ENCODE data around the gene CEP170.

DNA sequence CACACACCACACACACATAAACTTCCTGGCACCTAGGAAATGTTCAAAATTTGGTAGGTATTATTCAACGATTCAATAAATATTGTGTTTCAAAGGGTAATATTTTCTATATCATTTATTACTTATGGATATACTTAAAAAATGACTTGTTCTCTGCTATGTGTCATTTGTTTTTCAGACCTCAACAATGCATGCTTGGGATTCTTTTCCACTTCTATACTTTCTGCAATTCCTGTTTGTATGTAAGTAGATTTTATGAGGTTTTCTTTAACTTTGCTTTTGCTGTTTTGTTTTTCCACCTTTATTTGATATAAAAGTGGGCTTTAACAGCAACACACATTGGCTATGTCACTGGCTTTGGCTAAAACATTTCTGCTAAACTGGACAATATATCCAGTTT, 3.5 kb downstream of the CEP170 start:
- TF ChIP-seq, protein P1, sequence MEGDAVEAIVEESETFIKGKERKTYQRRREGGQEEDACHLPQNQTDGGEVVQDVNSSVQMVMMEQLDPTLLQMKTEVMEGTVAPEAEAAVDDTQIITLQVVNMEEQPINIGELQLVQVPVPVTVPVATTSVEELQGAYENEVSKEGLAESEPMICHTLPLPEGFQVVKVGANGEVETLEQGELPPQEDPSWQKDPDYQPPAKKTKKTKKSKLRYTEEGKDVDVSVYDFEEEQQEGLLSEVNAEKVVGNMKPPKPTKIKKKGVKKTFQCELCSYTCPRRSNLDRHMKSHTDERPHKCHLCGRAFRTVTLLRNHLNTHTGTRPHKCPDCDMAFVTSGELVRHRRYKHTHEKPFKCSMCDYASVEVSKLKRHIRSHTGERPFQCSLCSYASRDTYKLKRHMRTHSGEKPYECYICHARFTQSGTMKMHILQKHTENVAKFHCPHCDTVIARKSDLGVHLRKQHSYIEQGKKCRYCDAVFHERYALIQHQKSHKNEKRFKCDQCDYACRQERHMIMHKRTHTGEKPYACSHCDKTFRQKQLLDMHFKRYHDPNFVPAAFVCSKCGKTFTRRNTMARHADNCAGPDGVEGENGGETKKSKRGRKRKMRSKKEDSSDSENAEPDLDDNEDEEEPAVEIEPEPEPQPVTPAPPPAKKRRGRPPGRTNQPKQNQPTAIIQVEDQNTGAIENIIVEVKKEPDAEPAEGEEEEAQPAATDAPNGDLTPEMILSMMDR (IDR thresholded peaks at IDR 0.05; ENCODE audit: borderline replicate concordance, extremely low read depth, low read length, poor library complexity, severe bottlenecking): no peak
- no peak for TF ChIP-seq EZH2 (IDR thresholded peaks at IDR 0.05; ENCODE audit: borderline replicate concordance, low read depth, low read length, severe bottlenecking)
